ENCODE results near the gene DUSP10. TPM values are rescaled to one million over a fixed set of nuclear protein-coding genes. Genes with fewer than 3 reads are reported as not detected.

DUSP10 gene
- total and polyA plus RNA-seq, 2 of the 13 experiments (the other 11 are each of a cell fraction or from before 2014, with no cell fraction given) = 2.1 to 4.4 TPM

DNA sequence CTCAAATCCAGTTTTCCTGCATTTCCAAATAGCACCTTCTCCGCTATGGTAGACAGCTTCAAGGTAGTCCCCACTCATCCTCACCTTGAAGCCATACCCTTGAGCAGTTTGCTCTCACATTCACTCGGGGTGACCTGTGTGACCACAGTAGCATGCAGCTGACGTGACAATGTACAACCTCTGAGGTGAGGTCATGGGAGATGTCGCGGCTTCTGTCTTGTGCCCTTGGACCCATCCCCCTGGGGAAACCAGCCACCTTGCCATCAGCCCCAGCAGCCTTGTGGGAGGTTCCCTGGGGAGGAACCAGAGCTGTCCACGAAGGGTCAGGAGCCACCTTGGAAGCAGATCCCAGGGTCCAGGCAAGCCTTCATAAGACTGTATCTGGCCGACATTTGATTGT, 38.3 kb upstream of the DUSP10 start:
- Histone ChIP-seq H3K79me2 (ENCODE audit: insufficient read depth, low read length) (no peaks in the 10 kb centered on the region), H2AFZ (ENCODE audit: low read length) (no peak overlapping the region), H3K36me3 (replicated peaks in 1 of 2; ENCODE audit: control insufficient read depth in 1 of 2, insufficient read depth in 2 of 2, low read length in 2 of 2) (no peaks in the 10 kb centered on the region), H4K20me1 (ENCODE audit: insufficient read depth, low read length) (no peaks in the 10 kb centered on the region), H3K27me3 (ENCODE audit: control insufficient read depth in 1 of 2, insufficient read depth in 2 of 2, low read length in 2 of 2) (peaks cover 0 to 4% of the 10 kb centered on the region in 2 experiments; a peak in 2 of 5 replicates), H3K4me1 (ENCODE audit: insufficient read depth, low read length) (no peaks in the 10 kb centered on the region), H3K27ac (ENCODE audit: extremely low read length, insufficient read depth, low read length) (no peak overlapping the region), H3K9ac (ENCODE audit: insufficient read depth, low read depth, low read length) (no peak overlapping the region), H3K9me3 (ENCODE audit: low read length) (no peaks in the 10 kb centered on the region), H3K4me2 (ENCODE audit: low read depth, low read length) (no peak overlapping the region), H3K4me3 (replicated peaks in 1 of 3; ENCODE audit: insufficient read depth in 1 of 3, low read depth in 2 of 3, low read length in 3 of 3) (no peak overlapping the region)
- ChIA-PET POLR2A (no interaction called here), CTCF (ENCODE audit: low intra/inter-chr PET ratio, low total read pairs) (no interaction called here)
- DNase-seq (ENCODE audit: low spot score) (no peak), FAIRE-seq (no peak), ATAC-seq (no peak)
- TF ChIP-seq AGO1 (IDR thresholded peaks at IDR 0.05; ENCODE audit: low read depth, low read length, poor library complexity, severe bottlenecking) = no peak
- no peak for TF ChIP-seq KLF13 (CRISPR knock-in tag; IDR thresholded peaks at IDR 0.05)
- TF ChIP-seq TBP (CRISPR knock-in tag; IDR thresholded peaks at IDR 0.05) = no peak
- TF ChIP-seq PHF5A (CRISPR knock-in tag; IDR thresholded peaks at IDR 0.05; ENCODE audit: low read depth, unreplicated experiment) = no peak
- no peak for TF ChIP-seq CBFB (CRISPR knock-in tag; IDR thresholded peaks at IDR 0.05)
- no peak for TF ChIP-seq NFKBIZ (CRISPR knock-in tag; IDR thresholded peaks at IDR 0.05)
- TF ChIP-seq MTA3 (CRISPR knock-in tag; IDR thresholded peaks at IDR 0.05) = no peak
- no peak for TF ChIP-seq TOPORS (CRISPR knock-in tag; IDR thresholded peaks at IDR 0.05)
- TF ChIP-seq SSRP1 (CRISPR knock-in tag; IDR thresholded peaks at IDR 0.05) = no peak
- TF ChIP-seq, protein P1, sequence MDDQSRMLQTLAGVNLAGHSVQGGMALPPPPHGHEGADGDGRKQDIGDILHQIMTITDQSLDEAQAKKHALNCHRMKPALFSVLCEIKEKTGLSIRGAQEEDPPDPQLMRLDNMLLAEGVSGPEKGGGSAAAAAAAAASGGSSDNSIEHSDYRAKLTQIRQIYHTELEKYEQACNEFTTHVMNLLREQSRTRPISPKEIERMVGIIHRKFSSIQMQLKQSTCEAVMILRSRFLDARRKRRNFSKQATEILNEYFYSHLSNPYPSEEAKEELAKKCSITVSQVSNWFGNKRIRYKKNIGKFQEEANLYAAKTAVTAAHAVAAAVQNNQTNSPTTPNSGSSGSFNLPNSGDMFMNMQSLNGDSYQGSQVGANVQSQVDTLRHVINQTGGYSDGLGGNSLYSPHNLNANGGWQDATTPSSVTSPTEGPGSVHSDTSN (CRISPR knock-in tag; IDR thresholded peaks at IDR 0.05; ENCODE audit: borderline replicate concordance) = no peak
- no peak for TF ChIP-seq NCOA2 (CRISPR knock-in tag; IDR thresholded peaks at IDR 0.05)
- TF ChIP-seq ZNF564 (CRISPR knock-in tag; IDR thresholded peaks at IDR 0.05) = no peak
- no peak for TF ChIP-seq ZKSCAN5 (CRISPR knock-in tag; IDR thresholded peaks at IDR 0.05)
- in situ Hi-C loops (cut with HindIII; ENCODE audit: extremely low pct_ligation_motif_present, low pct_unique_long_range_greater_than_20kb) (no loop called here), intact Hi-C loops (cut with micrococcal nuclease; ENCODE audit: unreplicated experiment) (no loop called here)
- BruUV-seq (replicated peaks) = no TSS peak
- WGBS (ENCODE audit: low lambda C conversion rate) = 21% methylated on average over 5 of the region's 7 CpGs
